AG09319 (cell line): ENCODE measurements around the gene REPIN1.

Experiments
- DNase-seq: peaks from one replicate; pipeline ENCODE4 v3.0.0-alpha.2; 2010; ENCODE audit warnings: low read depth; ENCODE audit errors: extremely low read depth
- CTCF ChIP-seq: IDR thresholded peaks from 2 replicates; pipeline ENCODE4 v1.5.1; 2011; ENCODE audit warnings: low read depth, mild to moderate bottlenecking, inconsistent platforms, low read length, moderate library complexity

The REPIN1 gene

GRCh38 chr7:150410680-150411346 lies 42.2 kb downstream of the REPIN1 start:
- TF ChIP-seq CTCF, result no peak

DNA sequence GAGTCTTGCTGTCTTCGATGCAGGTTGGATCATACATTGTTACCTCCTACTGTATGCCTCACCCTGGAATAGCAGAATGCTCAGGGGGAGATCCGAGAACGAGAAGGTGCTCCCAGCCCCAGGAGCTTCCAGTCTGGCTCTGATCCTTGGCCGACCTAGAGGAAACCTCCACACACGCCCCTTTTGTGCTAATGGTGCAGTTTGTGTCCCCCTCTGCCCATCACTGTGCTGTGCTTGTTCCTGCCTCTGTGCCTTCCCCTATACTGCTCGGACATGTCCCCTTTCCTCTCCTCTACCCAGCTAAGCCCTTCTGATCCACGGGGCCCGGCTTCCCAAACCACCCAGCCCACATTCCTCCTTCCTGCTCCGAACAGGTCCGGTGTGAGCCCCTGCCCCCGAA lies 43.0 kb downstream of the REPIN1 start:
- TF ChIP-seq CTCF, result no peak
- no peak for DNase-seq

More at GRCh38 chr7:150410680-150411346, 42.2 kb downstream of the REPIN1 start:
- no peak for DNase-seq

DNA sequence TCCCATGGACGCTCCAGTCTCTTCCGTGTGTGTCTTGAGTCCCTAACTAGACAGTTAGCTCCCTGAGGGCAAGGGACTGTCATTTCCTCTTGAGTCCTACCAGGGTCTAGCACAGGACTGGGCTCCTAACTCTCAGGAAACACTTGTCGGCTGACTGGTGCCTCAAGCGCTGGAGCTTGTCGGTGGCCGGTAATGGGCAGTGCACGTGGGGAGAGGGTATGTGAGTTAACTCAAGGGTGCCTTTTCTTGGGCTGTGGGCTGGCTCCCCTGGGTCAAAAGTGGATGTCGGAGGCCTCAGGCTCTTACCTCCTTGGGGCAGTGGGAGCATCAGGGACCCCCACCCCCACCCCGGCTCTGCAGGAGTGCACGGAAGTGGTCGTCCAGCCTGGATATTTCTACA lies 43.4 kb downstream of the REPIN1 start:
- no peak for DNase-seq
- TF ChIP-seq CTCF, result no peak

DNA sequence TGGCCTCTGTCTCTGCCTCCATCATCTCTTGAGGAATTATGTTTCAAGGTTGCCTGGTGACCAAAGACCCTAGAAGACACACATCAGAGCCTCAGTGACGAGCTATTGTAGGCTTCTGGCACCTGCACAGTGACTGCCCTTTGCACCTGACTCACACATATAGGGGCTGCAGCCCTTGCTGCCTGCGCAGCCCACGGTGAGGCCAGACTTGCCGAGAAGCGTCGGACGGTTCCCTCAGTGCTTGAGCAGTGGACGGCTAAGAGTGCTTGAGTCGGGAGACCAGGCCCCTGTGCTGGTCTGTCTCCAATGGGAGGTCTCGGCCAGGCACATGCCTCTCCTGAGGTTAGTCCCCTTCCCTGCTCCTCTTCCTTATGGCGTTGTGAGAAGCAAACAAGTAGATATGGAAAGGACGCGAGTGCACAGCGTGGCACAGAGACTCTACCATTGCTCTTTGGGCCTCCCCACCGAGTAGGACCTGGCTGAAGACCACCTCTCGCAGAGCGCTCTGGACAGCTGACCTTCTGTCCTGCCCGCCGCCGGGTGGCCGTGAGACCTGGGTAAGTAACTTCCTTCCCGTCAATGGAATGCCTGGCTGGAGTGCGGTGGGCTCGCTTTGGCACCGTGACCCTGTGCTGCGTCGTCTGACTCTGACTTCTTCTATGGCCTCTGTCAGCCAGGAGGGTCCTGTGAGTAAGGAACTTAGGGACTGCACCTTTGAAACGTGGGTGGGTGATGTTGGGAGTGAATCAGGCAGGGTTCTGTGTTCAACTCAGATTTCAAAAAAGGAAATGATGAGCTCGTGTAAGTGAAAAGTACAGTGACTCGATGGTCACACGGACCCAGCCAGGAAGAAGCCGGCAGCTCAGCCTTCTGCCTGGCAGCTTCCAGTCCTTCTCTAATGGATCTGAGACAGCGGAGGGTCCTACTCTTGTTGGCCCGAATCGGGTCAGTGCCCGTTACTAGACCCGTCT lies 44.2 kb downstream of the REPIN1 start:
- no peak for DNase-seq
- no peak for TF ChIP-seq CTCF

GRCh38 chr7:150413640-150414081 lies 45.0 kb downstream of the REPIN1 start:
- TF ChIP-seq CTCF, result no peak
- no peak for DNase-seq

GRCh38 chr7:150415161-150416153 lies 46.8 kb downstream of the REPIN1 start:
- DNase-seq, result no peak
- TF ChIP-seq CTCF, result no peak
